ENCODE measurements around the gene HDAC4. TPM values are rescaled to one million over a fixed set of nuclear protein-coding genes. Genes with fewer than 3 reads are reported as not detected.

HDAC4 gene
- total and polyA plus RNA-seq, 2 donors from 2014 or later: 2.2 to 56.8 TPM

DNA sequence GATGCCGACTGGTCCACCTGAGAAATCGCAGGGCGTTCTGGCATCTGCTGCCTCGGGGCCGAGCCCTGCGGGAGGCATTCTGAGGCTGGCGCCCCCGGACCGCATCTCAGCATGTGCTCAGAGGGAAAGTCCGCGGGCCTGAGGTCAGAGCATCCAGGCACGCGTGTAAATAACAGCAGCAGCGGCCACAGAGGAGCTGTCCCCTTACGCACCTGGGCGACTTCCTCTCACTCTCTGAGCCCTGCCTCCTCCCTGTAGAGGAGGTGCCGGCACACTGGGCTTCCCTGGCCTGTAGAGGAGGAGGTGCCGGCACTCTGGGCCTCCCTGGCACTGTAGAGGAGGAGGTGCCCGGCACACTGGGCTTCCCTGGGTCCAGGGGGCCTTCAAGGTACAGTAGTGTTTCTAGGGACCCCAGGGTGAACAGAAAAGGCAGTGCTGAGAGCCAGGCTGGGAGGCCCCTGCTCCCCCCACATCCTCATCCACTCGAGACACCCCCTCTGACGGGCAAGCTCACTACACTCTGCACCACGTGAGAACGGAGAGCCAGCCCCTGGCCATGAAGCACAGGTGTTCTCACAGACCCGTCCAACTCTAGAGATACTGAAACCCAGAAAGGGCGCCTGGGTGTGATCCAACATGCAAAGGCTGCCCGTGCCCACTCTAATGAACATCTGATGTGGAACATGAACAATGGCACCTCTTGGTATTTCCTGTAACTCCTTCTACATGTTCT lies 263.5 kb downstream of the HDAC4 start:
- Histone ChIP-seq H3K36me3 (ENCODE audit: control insufficient read depth in 2 of 3, insufficient read depth in 3 of 3, low read length in 3 of 3) (peaks cover 2 to 13% (median 8%) of the 10 kb centered on the region in 3 donors), H3K27ac (ENCODE audit: low read depth in 2 of 2, low read length in 2 of 2) (no peak overlapping the region), H3K9me3 (ENCODE audit: control insufficient read depth in 2 of 3, insufficient read depth in 1 of 3, low read length in 3 of 3) (no peaks in the 10 kb centered on the region), H3K27me3 (ENCODE audit: control insufficient read depth, insufficient read depth, low read length) (no peaks in the 10 kb centered on the region), H3K4me3 (ENCODE audit: low read length in 3 of 3) (no peak overlapping the region), H3K9ac (ENCODE audit: low read length in 3 of 3) (no peak overlapping the region), H3K4me1 (ENCODE audit: control insufficient read depth in 2 of 3, insufficient read depth in 2 of 3, low read depth in 1 of 3, low read length in 3 of 3) (no peaks in the 10 kb centered on the region)
- FAIRE-seq (no peak), DNase-seq (no peak)
- intact Hi-C loops (cut with DNase I): no loop called here
- TF ChIP-seq, protein P1, sequence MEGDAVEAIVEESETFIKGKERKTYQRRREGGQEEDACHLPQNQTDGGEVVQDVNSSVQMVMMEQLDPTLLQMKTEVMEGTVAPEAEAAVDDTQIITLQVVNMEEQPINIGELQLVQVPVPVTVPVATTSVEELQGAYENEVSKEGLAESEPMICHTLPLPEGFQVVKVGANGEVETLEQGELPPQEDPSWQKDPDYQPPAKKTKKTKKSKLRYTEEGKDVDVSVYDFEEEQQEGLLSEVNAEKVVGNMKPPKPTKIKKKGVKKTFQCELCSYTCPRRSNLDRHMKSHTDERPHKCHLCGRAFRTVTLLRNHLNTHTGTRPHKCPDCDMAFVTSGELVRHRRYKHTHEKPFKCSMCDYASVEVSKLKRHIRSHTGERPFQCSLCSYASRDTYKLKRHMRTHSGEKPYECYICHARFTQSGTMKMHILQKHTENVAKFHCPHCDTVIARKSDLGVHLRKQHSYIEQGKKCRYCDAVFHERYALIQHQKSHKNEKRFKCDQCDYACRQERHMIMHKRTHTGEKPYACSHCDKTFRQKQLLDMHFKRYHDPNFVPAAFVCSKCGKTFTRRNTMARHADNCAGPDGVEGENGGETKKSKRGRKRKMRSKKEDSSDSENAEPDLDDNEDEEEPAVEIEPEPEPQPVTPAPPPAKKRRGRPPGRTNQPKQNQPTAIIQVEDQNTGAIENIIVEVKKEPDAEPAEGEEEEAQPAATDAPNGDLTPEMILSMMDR (IDR thresholded peaks at IDR 0.05; ENCODE audit: borderline replicate concordance, extremely low read depth, insufficient read depth): no peak

DNA sequence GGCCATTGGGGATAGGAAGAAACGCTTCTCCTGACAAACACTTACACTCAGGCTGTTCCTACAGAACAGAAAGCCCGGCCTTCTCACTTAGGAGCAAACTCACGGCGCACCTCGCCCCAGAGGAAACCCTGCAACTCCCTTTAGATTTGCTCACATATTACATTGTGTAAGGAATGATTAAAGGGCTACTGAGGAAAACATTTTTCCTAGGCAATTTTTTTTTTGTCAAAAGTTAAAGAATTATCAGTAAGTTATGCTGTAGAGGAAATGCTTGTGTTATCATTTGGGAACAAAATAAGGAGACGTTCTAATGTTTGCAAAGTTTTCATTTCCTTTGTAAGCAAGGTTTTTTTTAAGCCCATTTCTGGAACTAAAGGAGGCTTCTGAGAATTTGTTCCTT lies 264.1 kb downstream of the HDAC4 start:
- intact Hi-C loops (cut with DNase I): no loop called here
- DNase-seq: no peak
- no peak overlapping the region for H3K4me3 ChIP-seq (ENCODE audit: low read length in 3 of 3)
- H3K9me3 ChIP-seq (ENCODE audit: control insufficient read depth in 2 of 3, insufficient read depth in 1 of 3, low read length in 3 of 3): no peaks in the 10 kb centered on the region
- no peak for FAIRE-seq
- no peak overlapping the region for H3K9ac ChIP-seq (ENCODE audit: low read length in 3 of 3)
- H3K27me3 ChIP-seq (ENCODE audit: control insufficient read depth, insufficient read depth, low read length): no peaks in the 10 kb centered on the region
- peaks cover 2 to 14% (median 5%) of the 10 kb centered on the region in 3 donors for H3K36me3 ChIP-seq (ENCODE audit: control insufficient read depth in 2 of 3, insufficient read depth in 3 of 3, low read length in 3 of 3)
- H3K27ac ChIP-seq (ENCODE audit: low read depth in 2 of 2, low read length in 2 of 2): no peak overlapping the region
- H3K4me1 ChIP-seq (ENCODE audit: control insufficient read depth in 2 of 3, insufficient read depth in 2 of 3, low read depth in 1 of 3, low read length in 3 of 3): no peaks in the 10 kb centered on the region
- TF ChIP-seq, protein P1 (IDR thresholded peaks at IDR 0.05; ENCODE audit: borderline replicate concordance, extremely low read depth, insufficient read depth): no peak

DNA sequence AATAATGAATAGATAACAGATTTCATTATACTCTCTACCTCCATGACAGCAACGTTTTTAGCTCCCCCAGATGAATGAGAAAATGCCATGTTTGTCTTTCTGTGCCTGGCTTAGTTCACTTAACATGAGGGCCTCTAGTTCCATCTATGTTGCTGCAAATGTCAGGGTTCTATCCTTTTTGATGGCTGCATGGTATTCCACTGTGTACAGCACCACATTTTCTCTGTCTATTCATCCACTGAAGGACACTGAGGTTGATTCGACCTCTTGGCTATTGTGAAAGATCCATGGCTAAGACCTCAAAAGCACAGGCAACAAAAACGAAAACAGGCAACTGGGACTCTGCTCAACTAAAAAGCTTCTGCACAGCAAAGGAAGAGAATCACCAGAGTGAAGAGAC lies 264.6 kb downstream of the HDAC4 start:
- intact Hi-C loops (cut with DNase I): no loop called here
- FAIRE-seq (no peak), DNase-seq (no peak)
- Histone ChIP-seq H3K36me3 (ENCODE audit: control insufficient read depth in 2 of 3, insufficient read depth in 3 of 3, low read length in 3 of 3) (peaks cover 2 to 14% (median 5%) of the 10 kb centered on the region in 3 donors), H3K9me3 (ENCODE audit: control insufficient read depth in 2 of 3, insufficient read depth in 1 of 3, low read length in 3 of 3) (no peaks in the 10 kb centered on the region), H3K4me1 (ENCODE audit: control insufficient read depth in 2 of 3, insufficient read depth in 2 of 3, low read depth in 1 of 3, low read length in 3 of 3) (no peaks in the 10 kb centered on the region), H3K27ac (ENCODE audit: low read depth in 2 of 2, low read length in 2 of 2) (no peak overlapping the region), H3K9ac (ENCODE audit: low read length in 3 of 3) (no peak overlapping the region), H3K27me3 (ENCODE audit: control insufficient read depth, insufficient read depth, low read length) (no peaks in the 10 kb centered on the region), H3K4me3 (ENCODE audit: low read length in 3 of 3) (no peak overlapping the region)
- TF ChIP-seq, protein P1 (IDR thresholded peaks at IDR 0.05; ENCODE audit: borderline replicate concordance, extremely low read depth, insufficient read depth): no peak
